Adrenal gland (tissue), 5 donors: Measurements from ENCODE around the gene SLC5A9.

Experiments
- POLR2A ChIP-seq, 2 donors: fragments of 450-650 bp; IDR thresholded peaks; one replicate each; pipeline ENCODE4 v1.6.1; 2017; ENCODE audit warnings: antibody characterized with exemption in 2 of 2, mild to moderate bottlenecking in 2 of 2, moderate library complexity in 1 of 2
- TF ChIP-seq, protein P1 (sequence below), 6 experiments: fragments of 450-650 bp in 4 of 6; fragments of 200-600 bp in 2 of 6; sonication (generic) in 1 of 6; IDR thresholded peaks; 1 replicate in 5 of 6; 2 replicates in 1 of 6; pipeline versions ENCODE4 v1.5.1 to v1.8.0; 2016 to 2021; ENCODE audit warnings: antibody characterized with exemption in 6 of 6, mild to moderate bottlenecking in 2 of 6, moderate library complexity in 1 of 6
- donor health status: DM: no; HTN: no; CAD: no.

DNA sequence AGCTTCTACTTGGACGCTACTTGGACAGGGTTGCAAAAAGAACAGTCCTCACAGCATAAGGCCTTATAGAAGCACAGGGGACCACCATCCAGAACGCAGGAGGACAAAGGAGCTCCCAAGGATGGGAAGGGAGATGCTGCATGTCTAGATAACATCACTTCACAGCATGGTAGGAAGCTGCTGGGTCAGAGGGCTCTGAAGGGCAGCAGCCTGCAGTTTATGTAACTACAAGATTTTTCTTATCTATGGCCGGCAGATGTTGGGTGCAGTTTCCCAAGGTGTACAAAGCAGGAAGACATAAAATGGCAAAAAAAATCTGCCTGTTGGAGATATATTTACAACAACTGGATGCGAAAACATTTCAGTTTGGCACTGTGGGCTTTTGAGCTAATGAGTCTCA is 45.3 kb upstream of the SLC5A9 start:
- no peak for TF ChIP-seq POLR2A (IDR thresholded peaks at IDR 0.05)
- TF ChIP-seq, protein P1, sequence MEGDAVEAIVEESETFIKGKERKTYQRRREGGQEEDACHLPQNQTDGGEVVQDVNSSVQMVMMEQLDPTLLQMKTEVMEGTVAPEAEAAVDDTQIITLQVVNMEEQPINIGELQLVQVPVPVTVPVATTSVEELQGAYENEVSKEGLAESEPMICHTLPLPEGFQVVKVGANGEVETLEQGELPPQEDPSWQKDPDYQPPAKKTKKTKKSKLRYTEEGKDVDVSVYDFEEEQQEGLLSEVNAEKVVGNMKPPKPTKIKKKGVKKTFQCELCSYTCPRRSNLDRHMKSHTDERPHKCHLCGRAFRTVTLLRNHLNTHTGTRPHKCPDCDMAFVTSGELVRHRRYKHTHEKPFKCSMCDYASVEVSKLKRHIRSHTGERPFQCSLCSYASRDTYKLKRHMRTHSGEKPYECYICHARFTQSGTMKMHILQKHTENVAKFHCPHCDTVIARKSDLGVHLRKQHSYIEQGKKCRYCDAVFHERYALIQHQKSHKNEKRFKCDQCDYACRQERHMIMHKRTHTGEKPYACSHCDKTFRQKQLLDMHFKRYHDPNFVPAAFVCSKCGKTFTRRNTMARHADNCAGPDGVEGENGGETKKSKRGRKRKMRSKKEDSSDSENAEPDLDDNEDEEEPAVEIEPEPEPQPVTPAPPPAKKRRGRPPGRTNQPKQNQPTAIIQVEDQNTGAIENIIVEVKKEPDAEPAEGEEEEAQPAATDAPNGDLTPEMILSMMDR (IDR thresholded peaks at IDR 0.05) = no peak
